Uterus (tissue), 2 donors: ENCODE data around the gene ZNF799.
"Not testable (repeated sequence)": the region's sequence is repeated elsewhere in the genome, so short reads cannot be mapped to it uniquely, and the experiment has no call there.

Experiments
- CTCF ChIP-seq, 4 experiments: fragments of 200-600 bp in 2 of 4; fragments of 450-650 bp in 2 of 4; sonication (generic) in 2 of 4; IDR thresholded peaks; one replicate each; pipeline ENCODE4 v1.5.1; 2016 to 2019; ENCODE audit warnings: antibody characterized with exemption in 4 of 4, mild to moderate bottlenecking in 2 of 4, moderate library complexity in 1 of 4
- POLR2A ChIP-seq, 2 donors: fragments of 450-650 bp; IDR thresholded peaks; one replicate each; pipeline ENCODE4 v1.6.1; 2016; ENCODE audit warnings: antibody characterized with exemption in 2 of 2, mild to moderate bottlenecking in 1 of 2, moderate library complexity in 1 of 2

GRCh38 chr19:12417273-12417672 is 16.2 kb upstream of the ZNF799 start:
- not testable (repeated sequence) for TF ChIP-seq CTCF, POLR2A (IDR thresholded peaks at IDR 0.05)
